GM12878 (cell line): ENCODE measurements around the gene S100A8. TPM values are rescaled to one million over a fixed set of nuclear protein-coding genes. Genes with fewer than 3 reads are reported as not detected.

Experiments used
- BCL11A ChIP-seq: IDR thresholded peaks from 2 replicates; pipeline ENCODE4 v1.6.1; 2011; ENCODE audit warnings: low read depth, low read length
- CEBPB ChIP-seq, 2 experiments: fragments of 150-350 bp in 1 of 2; IDR thresholded peaks; 2 replicates each; pipeline ENCODE4 v1.6.1; 2012 to 2014; ENCODE audit warnings: low read depth in 2 of 2, low read length in 2 of 2, borderline replicate concordance in 1 of 2, inconsistent platforms in 1 of 2
- CHD2 ChIP-seq: IDR thresholded peaks from 2 replicates; pipeline ENCODE4 v1.6.1; 2011; ENCODE audit warnings: low read depth, low read length, improper control_type of control experiment, borderline replicate concordance
- CHD4 ChIP-seq: fragments of 200-600 bp; sonication (generic); IDR thresholded peaks from 2 replicates; pipeline ENCODE4 v1.6.1; 2016; ENCODE audit warnings: mild to moderate bottlenecking
- CREM ChIP-seq: IDR thresholded peaks from 2 replicates; pipeline ENCODE4 v1.6.1; 2014; ENCODE audit warnings: antibody characterized with exemption, low read depth
- CUX1 ChIP-seq: IDR thresholded peaks from 2 replicates; pipeline ENCODE4 v1.6.1; 2012; ENCODE audit warnings: improper control_type of control experiment, low read depth, low read length; ENCODE audit not compliant: insufficient replicate concordance
- FOS ChIP-seq: IDR thresholded peaks from 3 replicates; pipeline ENCODE4 v1.6.1; 2011; ENCODE audit warnings: borderline replicate concordance; ENCODE audit not compliant: insufficient read length; ENCODE audit errors: extremely low read depth
- IKZF2 ChIP-seq, 2 experiments: fragments of 450-650 bp; IDR thresholded peaks; 2 replicates each; pipeline ENCODE4 v1.6.1; 2017; ENCODE audit warnings: mild to moderate bottlenecking in 2 of 2, moderate library complexity in 2 of 2
- POU2F2 ChIP-seq: IDR thresholded peaks from 3 replicates; pipeline ENCODE4 v1.6.1; 2011; ENCODE audit warnings: low read depth, mild to moderate bottlenecking, low read length, borderline replicate concordance
- TBL1XR1 ChIP-seq: IDR thresholded peaks from 2 replicates; pipeline ENCODE4 v1.6.1; 2012; ENCODE audit warnings: low read depth, low read length, improper control_type of control experiment
- polyA plus RNA-seq, 11 experiments: library from polyadenylated mRNA; depleted of rRNA in 4 of 11; unstranded in 6 of 11; stranded (reverse) in 5 of 11; fragments of >200 nt; fragmentation: Nextera tagmentation in 4 of 11; fragmentation: Illumina TruSeq in 1 of 11; extraction: Ambion mirVana in 4 of 11; extraction: Trizol in 1 of 11; gene quantifications; 1 replicate in 1 of 11; 2 replicates in 10 of 11; pipeline versions ENCODE4 v1.2.1 to v1.2.3, GENCODE V29; 2011 to 2016; ENCODE audit warnings: inconsistent platforms in 2 of 11, missing spikeins in 2 of 11, low read depth in 1 of 11
- total RNA-seq, 4 experiments: library from RNA; depleted of rRNA in 3 of 4; stranded (reverse); fragments of >200 nt in 3 of 4; fragmentation: Illumina TruSeq in 1 of 4; extraction: Trizol in 1 of 4; gene quantifications; 2 replicates each; pipeline versions ENCODE4 v1.2.1 to v1.2.3, GENCODE V29; 2013 to 2021

The S100A8 gene
- total and polyA plus RNA-seq, 10 of the 15 experiments (the other 5 are each of a cell fraction or from before 2014, with no cell fraction given), result 0.28 TPM; not detected in 9

GRCh38 chr1:153431928-153432327 is 41.1 kb upstream of the S100A8 start (continued):
- no peak for TF ChIP-seq CEBPB (IDR thresholded peaks at IDR 0.05; ENCODE audit: borderline replicate concordance in 1 of 2, low read depth in 2 of 2, low read length in 2 of 2)
- no peak for TF ChIP-seq BCL11A
- TF ChIP-seq CHD4, result no peak
- TF ChIP-seq CUX1, result no peak
- TF ChIP-seq POU2F2, result no peak
- no peak for TF ChIP-seq CREM
- TF ChIP-seq IKZF2 (IDR thresholded peaks at IDR 0.05), result no peak
- no peak for TF ChIP-seq TBL1XR1
- no peak for TF ChIP-seq FOS
- no peak for TF ChIP-seq CHD2
